CD4-positive, alpha-beta T cell treated with Interferon gamma for 1 hour (primary cell): ENCODE data around the gene SSTR4.

ENCODE experiments used
- DNase-seq: peaks from one replicate; pipeline ENCODE4 v3.0.0-alpha.2; 2020

SSTR4 gene

GRCh38 chr20:23069108-23069507 is 34.0 kb downstream of the SSTR4 start:
- DNase-seq: no peak

GRCh38 chr20:23071398-23071797 is 36.3 kb downstream of the SSTR4 start:
- DNase-seq: no peak

GRCh38 chr20:23071996-23072395 is 36.9 kb downstream of the SSTR4 start:
- no peak for DNase-seq

DNA sequence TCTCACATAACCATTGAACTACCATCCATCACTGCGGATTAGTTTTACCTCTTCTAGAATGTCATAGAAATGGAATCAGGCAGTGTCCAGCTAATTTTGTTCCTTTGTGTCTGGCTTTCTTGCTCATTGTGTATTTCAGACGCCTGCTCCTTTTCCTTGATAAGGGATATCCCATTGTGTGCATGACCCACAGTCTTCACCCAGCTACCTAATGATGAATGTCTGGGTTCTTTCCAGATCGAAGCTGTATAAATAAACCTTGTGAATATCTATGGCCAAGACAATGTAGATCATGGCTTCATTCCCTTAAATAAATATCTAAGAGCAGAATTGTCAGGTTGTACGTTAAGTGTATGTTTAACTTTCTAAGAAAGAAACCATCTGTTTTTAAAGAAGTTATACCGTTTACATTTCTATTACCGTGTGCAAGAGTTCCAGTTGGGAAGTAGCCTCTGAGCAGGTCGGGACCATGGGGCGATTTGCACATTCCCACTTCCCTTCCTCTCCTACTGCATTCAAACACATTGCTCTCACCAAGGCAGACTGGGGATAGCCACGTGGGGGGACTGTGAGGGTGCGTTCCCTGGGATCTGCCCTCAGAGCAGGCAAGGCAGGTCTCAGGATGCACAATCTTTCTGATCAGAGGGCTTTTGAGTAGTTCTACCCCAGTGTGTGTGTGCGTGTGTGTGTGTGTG is 37.9 kb downstream of the SSTR4 start:
- no peak for DNase-seq

DNA sequence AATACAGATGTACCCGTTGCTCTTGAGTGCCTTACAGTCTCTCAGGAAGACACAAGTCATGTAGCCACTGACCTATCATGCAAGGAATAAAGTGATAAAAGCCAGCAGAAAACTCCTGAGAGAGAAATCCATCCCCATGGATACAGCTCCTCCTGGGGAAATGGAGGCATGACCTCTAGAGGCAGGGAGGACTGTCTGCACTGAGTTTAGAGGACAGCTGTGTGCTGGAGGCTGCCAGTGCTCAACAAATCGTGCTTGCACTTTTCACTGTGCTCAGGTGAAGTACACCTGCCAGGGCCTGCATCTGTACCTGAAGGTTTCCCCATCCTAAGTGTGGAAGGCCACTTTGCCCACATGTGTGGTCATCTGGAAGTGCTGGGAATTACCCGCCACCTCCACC is 38.9 kb downstream of the SSTR4 start:
- DNase-seq: no peak

- no peak for DNase-seq
Observed at GRCh38 chr20:23077277-23077676, 42.2 kb downstream of the SSTR4 start.

DNA sequence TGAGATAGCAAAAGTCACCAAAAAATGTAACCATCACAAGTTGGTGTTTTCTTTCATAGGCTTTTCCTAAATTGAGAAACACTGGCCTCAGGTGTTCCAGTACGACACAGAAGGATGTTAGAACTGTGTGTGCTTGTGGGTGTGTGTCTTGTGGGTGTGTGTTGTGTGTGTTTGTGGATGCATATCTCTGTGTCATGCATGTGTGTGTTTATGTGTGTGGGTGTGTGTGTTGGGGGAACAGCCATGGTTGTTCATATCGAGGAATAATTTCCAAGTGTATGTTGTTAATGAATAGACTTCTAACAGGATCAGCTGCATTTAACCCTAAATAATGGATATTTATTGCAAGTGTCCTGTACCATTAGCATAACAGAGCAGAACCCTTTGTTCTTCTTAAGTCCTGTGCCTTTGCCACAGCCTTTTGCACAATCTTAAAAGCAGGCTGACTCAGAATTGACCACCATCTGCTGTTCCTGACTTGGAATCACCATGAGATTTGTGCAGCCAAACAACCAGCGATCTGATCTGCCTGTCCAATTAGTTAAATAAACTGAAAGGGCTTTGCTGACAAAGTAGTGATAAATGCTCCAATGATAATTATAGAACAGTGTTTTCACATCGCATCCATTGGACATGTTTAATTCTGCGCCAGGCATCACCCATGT is 43.4 kb downstream of the SSTR4 start:
- no peak for DNase-seq

DNA sequence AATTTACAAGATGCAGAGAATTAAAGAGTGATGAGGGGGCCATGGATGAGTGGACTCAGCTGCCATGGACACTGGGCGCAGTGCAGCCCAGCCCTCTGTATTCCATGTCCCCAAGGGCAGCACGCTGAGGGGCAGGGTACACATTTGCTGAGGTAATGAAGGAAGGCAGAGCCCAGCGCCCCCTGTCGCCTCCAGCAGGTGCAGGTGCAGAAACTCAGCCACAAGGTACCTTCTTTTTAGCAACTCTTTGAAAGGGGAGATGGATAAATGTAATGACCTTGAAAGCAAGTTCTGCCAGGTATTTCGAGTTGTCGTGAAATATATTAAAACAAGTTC is 43.9 kb downstream of the SSTR4 start:
- DNase-seq: no peak

- DNase-seq: no peak
Observed at GRCh38 chr20:23079926-23080325, 44.8 kb downstream of the SSTR4 start.

- no peak for DNase-seq
Observed at GRCh38 chr20:23080521-23080920, 45.4 kb downstream of the SSTR4 start.

GRCh38 chr20:23081263-23081819 is 46.2 kb downstream of the SSTR4 start:
- no peak for DNase-seq

GRCh38 chr20:23082846-23083552 is 47.9 kb downstream of the SSTR4 start:
- DNase-seq: no peak

DNA sequence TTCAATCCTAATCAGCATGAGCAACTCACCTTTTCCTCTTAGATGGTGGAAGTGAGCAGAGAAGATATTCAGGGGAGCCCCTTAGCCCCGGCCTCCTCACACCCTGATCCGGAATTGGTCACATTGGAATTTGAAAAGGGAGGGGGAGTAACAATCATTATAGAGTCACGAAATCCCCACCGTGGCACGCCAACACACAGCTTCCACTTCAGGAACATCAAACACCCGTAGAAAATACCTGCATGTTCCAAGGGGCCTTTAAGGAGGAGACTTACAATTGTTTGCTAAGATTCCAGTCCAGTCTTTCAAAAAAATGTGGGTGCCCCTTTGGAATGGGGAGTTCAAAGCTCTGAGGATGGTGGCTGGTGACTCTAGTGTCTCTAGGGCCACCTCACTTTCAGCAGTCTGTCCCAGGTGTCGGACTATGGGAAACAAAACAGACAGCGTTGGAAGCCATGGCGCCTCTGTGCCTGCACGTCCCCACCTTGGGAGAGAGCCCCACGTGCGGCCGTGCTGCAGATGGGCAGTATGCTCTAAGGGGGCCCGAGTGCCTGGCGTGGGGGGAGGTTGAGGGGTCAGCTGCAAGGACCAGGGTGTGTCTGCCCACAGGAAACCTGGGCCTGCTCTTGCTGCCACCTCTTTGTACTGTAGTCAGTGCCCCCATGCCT is 48.6 kb downstream of the SSTR4 start:
- no peak for DNase-seq

DNA sequence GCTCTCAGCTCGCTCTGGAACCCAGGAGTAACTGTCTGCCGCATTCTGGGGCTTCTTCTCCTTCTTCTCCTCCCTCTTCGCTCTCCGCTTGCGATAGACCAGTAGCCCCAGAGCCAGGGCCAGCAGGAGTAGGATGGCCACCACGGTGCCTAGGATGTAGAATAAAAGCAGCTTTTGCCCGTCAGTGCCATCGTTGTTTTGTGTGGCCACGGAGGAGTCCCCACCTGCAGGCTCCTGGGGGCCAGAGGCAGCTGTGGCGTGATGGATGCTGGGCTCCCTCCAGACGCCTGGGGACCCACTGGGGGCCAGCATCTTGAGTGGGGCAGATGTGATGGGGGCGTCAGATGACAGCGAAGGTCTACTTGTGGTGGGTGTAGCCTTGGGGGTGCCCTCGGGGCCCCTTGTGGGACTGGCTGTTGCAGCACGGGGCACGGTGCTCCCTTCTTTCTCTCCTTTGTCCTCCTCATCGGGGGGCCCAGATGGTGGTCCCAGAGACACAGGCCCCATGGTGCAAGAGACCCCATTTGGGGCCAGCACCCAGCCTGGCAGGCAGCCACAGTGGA is 49.3 kb downstream of the SSTR4 start:
- no peak for DNase-seq

DNA sequence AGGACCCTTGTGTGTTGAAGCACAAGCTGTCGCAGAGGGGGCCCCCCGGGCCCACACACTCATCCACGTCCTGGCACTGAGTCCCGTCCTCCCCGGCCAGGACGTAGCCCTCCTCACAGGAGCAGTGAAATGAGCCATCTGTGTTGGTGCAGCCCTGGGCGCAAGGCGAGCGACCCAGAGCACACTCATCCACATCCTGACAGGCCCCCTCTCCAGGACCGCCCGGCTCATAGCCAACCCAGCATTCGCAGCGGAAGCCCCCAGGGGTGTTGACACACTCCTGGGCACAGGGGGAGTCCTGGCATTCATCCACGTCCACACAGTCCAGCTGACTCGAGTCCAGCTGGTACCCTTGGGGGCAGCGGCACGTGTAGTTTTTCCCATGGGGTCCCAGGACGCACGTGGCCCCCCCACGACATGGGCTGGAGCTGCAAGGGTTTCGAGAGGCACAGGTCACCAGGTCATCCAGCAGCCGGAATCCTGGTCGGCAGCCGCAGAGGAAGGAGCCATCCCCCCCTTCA is 49.8 kb downstream of the SSTR4 start:
- no peak for DNase-seq

- no peak for DNase-seq
Observed at GRCh38 chr20:23085436-23086055, 50.4 kb downstream of the SSTR4 start.

DNA sequence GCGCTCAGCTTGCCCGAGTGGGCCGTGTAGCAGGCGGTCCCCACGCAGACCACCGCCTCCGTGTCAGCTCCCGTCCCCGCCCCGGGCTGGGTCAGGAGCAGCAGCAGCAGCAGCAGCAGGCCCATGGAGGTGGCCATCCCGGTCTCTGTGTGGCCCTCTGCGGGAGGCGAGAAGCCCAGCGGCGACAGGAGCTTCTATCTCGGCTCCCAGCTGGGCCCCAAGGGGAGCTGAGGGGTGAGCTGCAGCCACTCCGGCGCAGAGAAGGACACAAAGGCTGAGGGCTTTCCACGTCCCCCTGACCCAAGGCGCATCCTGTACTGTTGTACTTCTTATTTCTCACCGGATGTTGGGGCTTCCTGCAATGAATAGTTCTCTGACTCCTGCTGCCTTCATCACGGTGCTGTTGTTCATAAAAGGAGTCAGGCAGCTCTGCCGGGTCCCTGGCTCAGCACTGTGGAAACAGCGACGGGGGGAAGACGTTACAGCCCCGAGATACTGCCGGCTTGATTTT is 51.0 kb downstream of the SSTR4 start, which contains the start of gene CD93:
Gene CD93 (minus strand): TSS at position 269 of the 511 bp plus-strand sequence. CDS start 132 bp downstream, at position 137.
- peak; percentile 51 for DNase-seq

- peak; percentile 54 for DNase-seq
Observed at GRCh38 chr20:23086931-23087411, 51.9 kb downstream of the SSTR4 start.

DNA sequence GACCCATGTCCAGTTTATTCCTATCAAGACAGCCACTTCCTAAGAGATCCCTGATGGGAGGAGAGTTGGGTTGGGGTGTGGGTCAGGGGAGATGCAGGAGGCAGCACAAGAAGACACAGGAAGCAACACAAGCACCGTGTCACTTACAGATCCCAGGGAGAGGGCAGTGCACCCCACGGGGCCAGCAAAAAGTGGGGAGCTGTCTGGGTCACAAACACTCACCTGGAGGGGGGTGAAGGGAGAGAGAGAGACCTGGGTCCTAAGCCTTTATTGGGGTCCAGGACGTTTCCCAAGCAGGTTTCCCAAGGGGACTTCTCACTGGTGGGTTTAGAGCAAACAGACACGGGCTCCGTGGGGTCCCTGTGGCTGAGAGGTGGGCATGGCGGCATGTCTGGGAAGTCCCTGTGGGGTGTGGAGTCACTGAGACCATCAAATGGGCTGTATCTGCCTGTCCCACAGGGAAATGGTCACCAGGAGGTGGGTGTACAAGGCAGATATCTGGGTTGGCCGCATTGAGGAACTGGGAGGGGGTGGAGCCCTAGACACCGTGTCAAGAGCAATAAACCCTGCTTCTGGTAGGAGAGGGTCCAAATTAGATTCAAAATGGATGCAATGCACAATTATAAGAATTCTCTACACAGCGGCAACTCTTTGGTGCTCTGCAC is 52.6 kb downstream of the SSTR4 start:
- DNase-seq: peak; percentile 34
